Neural crest cell (in vitro differentiated cells): Measurements from ENCODE around the gene CAP1. TPM values are rescaled to one million over a fixed set of nuclear protein-coding genes. Genes with fewer than 3 reads are reported as not detected.
"Not testable (repeated sequence)": the region's sequence is repeated elsewhere in the genome, so short reads cannot be mapped to it uniquely, and the experiment has no call there.

Source experiments
- DNase-seq: peaks from one replicate; pipeline ENCODE4 v3.0.0; 2021; ENCODE audit warnings: low read depth, mixed read lengths, low spot score
- H3K27ac Mint-ChIP-seq: one replicate; pipeline ENCODE4 v1.8.0; 2021; ENCODE audit warnings: mild to moderate bottlenecking, mixed read lengths; ENCODE audit not compliant: unreplicated experiment
- H3K27me3 Mint-ChIP-seq: 2 replicates; pipeline ENCODE4 v1.8.0; 2021; ENCODE audit warnings: low read depth, mild to moderate bottlenecking, mixed read lengths
- H3K36me3 Mint-ChIP-seq: 2 replicates; pipeline ENCODE4 v1.8.0; 2021; ENCODE audit warnings: low read depth, mild to moderate bottlenecking, mixed read lengths
- H3K4me1 Mint-ChIP-seq: 2 replicates; pipeline ENCODE4 v1.8.0; 2021; ENCODE audit warnings: mixed read lengths
- H3K4me3 Mint-ChIP-seq: one replicate; pipeline ENCODE4 v1.8.0; 2021; ENCODE audit warnings: mild to moderate bottlenecking, mixed read lengths
- H3K9me3 Mint-ChIP-seq: 2 replicates; pipeline ENCODE4 v1.8.0; 2021; ENCODE audit warnings: mixed read lengths
- total RNA-seq: library from RNA; stranded (reverse); gene quantifications from 2 replicates; pipeline ENCODE4 v1.2.1, GENCODE V29; 2021
- TF ChIP-seq, protein P1 (sequence below): fragments of 200-600 bp; sonication (generic); conservative IDR thresholded peaks from 2 replicates; pipeline ENCODE4 v1.5.0; 2021; ENCODE audit warnings: antibody characterized with exemption, mild to moderate bottlenecking

The CAP1 gene
- total RNA-seq, 1 donor from 2014 or later: 213 TPM

DNA sequence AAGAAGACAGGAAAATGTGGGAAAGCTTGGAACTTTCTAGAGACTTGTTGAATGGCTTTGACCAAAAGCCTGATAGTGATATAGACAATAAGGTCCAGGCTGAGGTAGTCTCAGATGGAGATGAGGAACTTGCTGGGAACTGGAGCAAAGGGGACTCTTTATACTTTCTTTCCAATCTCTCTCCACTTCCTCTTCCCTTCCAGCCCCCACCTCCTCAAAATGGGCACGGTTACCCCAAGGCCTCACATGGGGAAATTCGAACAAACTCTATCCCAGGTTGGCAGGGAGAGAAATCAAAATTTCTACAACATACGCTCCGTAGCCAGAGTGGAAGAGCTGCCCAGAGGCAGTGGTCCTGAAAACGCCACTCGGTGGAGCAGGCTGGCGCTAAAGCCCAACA, 41.3 kb downstream of the CAP1 start:
- H3K9me3 Mint-ChIP-seq: no peaks in the 10 kb centered on the region
- H3K27me3 Mint-ChIP-seq: no peaks in the 10 kb centered on the region
- no peak overlapping the region for H3K4me3 Mint-ChIP-seq
- TF ChIP-seq, protein P1, sequence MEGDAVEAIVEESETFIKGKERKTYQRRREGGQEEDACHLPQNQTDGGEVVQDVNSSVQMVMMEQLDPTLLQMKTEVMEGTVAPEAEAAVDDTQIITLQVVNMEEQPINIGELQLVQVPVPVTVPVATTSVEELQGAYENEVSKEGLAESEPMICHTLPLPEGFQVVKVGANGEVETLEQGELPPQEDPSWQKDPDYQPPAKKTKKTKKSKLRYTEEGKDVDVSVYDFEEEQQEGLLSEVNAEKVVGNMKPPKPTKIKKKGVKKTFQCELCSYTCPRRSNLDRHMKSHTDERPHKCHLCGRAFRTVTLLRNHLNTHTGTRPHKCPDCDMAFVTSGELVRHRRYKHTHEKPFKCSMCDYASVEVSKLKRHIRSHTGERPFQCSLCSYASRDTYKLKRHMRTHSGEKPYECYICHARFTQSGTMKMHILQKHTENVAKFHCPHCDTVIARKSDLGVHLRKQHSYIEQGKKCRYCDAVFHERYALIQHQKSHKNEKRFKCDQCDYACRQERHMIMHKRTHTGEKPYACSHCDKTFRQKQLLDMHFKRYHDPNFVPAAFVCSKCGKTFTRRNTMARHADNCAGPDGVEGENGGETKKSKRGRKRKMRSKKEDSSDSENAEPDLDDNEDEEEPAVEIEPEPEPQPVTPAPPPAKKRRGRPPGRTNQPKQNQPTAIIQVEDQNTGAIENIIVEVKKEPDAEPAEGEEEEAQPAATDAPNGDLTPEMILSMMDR: no peak
- no peaks in the 10 kb centered on the region for H3K4me1 Mint-ChIP-seq
- no peak for DNase-seq
- H3K36me3 Mint-ChIP-seq: peaks cover 9% of the 10 kb centered on the region
- H3K27ac Mint-ChIP-seq: no peak overlapping the region

DNA sequence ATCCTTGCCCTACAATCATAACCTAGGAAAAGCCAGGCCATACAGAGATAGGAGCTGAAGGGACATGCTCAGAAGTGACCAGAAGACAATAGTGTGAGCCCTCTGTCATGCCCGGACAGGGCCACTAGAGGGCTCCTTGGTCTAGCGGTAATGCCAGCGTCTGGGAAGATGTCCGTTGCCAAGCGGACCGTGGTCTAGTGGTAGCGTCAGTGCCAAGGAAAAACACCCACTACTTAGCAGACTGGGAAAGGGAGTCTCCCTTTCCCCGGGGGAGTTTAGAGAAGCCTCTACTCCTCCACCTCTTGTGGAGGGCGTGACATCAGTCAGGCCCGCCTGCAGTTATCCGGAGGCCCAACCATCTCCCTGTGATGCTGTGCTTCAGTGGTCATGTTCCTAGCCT, 44.2 kb downstream of the CAP1 start:
- not testable (repeated sequence) for H3K27me3 Mint-ChIP-seq, H3K4me3 Mint-ChIP-seq, H3K36me3 Mint-ChIP-seq, H3K4me1 Mint-ChIP-seq, H3K9me3 Mint-ChIP-seq, H3K27ac Mint-ChIP-seq
- DNase-seq: peak; percentile 70
- TF ChIP-seq, protein P1: peak; percentile 76

DNA sequence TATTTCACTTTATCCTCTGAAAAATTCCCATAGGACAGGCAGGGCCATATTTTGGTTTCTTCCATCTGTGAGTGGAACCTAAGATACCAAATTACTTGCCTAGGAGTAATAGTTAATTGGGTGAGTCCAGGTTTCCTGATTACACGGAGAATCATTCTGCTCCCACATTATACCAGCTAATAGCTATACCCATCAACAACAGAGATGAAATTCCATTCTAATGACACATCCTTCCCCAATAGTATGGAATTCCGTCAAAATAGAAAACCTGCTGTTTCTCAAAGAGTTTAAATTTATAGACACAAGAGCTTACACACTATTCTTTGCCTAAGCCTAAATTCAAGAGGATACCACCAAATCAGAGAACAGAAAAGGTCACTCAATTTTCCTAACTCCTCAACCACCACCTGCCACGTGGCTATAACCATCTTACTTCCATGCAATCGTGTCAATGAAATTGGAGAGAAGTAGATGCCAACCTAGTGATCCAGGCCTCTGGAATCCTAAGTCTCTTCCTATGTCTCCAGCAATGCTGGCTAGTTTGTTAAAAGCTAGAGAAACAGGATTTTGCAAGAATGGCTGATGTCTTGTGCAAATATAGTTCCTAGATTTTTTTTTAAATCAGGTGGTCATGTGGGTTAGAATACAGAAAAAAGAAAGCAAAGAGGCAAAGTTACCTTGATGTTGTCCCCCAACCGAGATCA, 50.3 kb downstream of the CAP1 start:
- Mint-ChIP-seq H3K4me1 (peaks cover 4% of the 10 kb centered on the region), H3K27me3 (no peaks in the 10 kb centered on the region), H3K9me3 (no peaks in the 10 kb centered on the region), H3K27ac (no peak overlapping the region), H3K36me3 (peaks cover 6% of the 10 kb centered on the region), H3K4me3 (no peak overlapping the region)
- no peak for DNase-seq
- TF ChIP-seq, protein P1: no peak

DNA sequence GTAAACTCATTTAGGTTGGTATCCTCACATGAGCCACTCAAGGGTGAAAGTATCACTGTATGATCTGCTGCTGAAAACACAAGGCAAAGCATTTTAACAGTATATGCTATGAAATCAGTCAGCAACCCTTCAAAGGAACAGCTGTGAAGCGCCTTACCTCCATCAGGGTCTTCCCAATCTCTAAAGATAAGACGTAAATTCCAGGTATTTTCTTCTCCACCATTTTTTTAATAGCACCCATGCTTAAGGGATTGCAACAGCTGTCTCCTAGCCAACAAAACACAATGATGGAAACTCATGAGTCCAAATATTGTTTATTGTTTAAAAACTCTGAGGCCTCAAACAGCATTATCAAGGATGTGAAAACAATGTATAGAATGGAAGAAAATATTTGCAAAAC, 51.7 kb downstream of the CAP1 start:
- no peak overlapping the region for H3K4me3 Mint-ChIP-seq
- DNase-seq: no peak
- TF ChIP-seq, protein P1: no peak
- no peaks in the 10 kb centered on the region for H3K9me3 Mint-ChIP-seq
- H3K27ac Mint-ChIP-seq: no peak overlapping the region
- H3K4me1 Mint-ChIP-seq: peaks cover 15% of the 10 kb centered on the region
- H3K27me3 Mint-ChIP-seq: no peaks in the 10 kb centered on the region
- H3K36me3 Mint-ChIP-seq: peaks cover 6% of the 10 kb centered on the region

DNA sequence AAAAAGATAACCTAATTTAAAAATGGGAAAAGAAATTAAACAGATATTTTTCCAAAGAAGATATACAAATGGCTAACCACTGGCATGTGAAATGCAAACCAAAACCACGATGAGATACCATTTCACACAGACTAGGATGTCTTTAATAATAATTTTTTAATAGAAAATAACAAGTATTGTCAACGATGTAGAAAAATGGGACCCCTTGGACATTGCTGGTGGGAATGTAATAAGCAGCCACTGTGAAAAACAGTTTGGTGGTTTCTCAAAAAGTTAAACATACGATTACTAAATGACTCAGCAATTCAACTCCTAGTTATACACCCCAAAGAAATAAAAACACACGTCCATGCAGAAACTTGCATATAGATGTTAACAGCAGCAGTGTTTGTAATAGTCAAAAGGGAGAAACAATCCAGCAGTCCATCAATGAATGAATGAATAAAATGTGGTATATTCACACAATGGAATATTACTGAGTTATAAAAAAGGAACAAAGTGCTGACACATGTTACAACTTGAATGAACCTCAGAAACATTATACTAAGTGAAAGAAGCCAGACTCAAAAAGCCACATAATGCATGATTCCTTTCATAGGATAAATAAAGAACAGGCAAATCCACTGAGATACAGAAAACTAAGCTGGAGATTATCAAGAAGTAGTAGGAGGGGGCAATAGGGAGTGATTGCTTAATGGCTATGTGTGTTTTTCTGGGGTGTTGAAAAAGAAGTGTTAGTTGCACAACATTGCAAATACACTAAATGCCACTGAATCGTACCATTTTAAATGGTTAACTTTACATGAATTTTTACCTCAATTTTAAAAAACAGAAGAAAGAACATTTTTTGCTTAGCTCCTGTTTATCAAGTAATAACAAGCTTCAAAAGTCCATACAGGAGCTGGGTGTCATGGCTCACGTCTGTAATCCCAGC, 52.4 kb downstream of the CAP1 start:
- Mint-ChIP-seq H3K4me1 (peaks cover 21% of the 10 kb centered on the region), H3K27me3 (peaks cover 2% of the 10 kb centered on the region), H3K27ac (no peak overlapping the region), H3K9me3 (no peaks in the 10 kb centered on the region), H3K36me3 (peaks cover 6% of the 10 kb centered on the region), H3K4me3 (no peak overlapping the region)
- TF ChIP-seq, protein P1: no peak
- no peak for DNase-seq
